Activated T-cell treated with anti-CD3 and anti-CD28 coated beads, Interleukin-2, amount 50 U/mL, for 72 hours (primary cell): Measurements from ENCODE around the gene TMA7B. TPM values are rescaled to one million over a fixed set of nuclear protein-coding genes. Genes with fewer than 3 reads are reported as not detected.
A peak's percentile ranks its signal among the peaks of the same experiment; 100 is the strongest.

Source experiments
- ATAC-seq, 2 donors: fragments of 150-1000 bp; cut with Tn5 transposase; replicated peaks in 1 of 2; 2 replicates each; pipeline ENCODE4 v1.10.0; 2021; ENCODE audit warnings: moderate library complexity in 2 of 2, mild to moderate bottlenecking in 1 of 2
- DNase-seq, 2 donors: peaks; one replicate each; pipeline ENCODE4 v3.0.0; 2021 to 2022; ENCODE audit warnings: mixed read lengths in 1 of 2
- H3K27ac Mint-ChIP-seq: one replicate; pipeline ENCODE4 v1.8.0; 2022; ENCODE audit warnings: mild to moderate bottlenecking, moderate library complexity, mixed read lengths
- H3K27me3 Mint-ChIP-seq: one replicate; pipeline ENCODE4 v1.8.0; 2022; ENCODE audit warnings: low read depth, mixed read lengths
- H3K36me3 Mint-ChIP-seq, 2 donors: one replicate each; pipeline ENCODE4 v1.8.0; 2022; ENCODE audit warnings: mixed read lengths in 2 of 2, mild to moderate bottlenecking in 1 of 2; ENCODE audit not compliant: insufficient read depth in 2 of 2
- H3K4me1 Mint-ChIP-seq: one replicate; pipeline ENCODE4 v1.8.0; 2022; ENCODE audit warnings: low read depth, mixed read lengths
- H3K4me3 Mint-ChIP-seq, 2 donors: one replicate each; pipeline ENCODE4 v1.8.0; 2022; ENCODE audit warnings: mild to moderate bottlenecking in 2 of 2, mixed read lengths in 2 of 2, moderate library complexity in 2 of 2
- H3K9me3 Mint-ChIP-seq, 2 donors: one replicate each; pipeline ENCODE4 v1.8.0; 2022; ENCODE audit warnings: mixed read lengths in 2 of 2
- total RNA-seq, 2 donors: library from RNA; stranded (reverse); gene quantifications; one replicate each; pipeline ENCODE4 v1.2.3, GENCODE V29; 2022

The TMA7B gene
- total RNA-seq, 2 donors from 2014 or later, result 1.4 to 2.5 TPM

DNA sequence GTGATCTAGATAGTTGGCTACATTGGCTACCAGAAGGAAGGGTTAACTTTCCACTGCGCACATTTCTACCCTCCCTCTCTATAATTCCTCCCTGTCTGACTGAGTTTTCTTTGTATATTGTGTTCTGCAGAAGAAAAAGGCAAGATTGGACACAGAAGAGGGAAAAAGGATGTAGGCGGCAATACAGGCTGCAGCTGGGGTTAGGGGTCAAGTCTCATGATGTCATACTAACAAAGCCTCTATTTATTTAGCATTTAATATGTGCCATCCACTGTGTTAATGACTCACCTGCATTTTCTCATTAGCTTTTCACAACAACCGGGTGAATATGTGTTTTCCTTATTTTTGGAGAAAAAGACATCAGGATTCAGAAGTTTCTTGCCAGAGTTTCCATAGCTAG lies 36.5 kb downstream of the TMA7B start:
- H3K4me1 Mint-ChIP-seq, result peaks cover 13% of the 10 kb centered on the region
- no peak overlapping the region for H3K4me3 Mint-ChIP-seq
- H3K36me3 Mint-ChIP-seq, result no peaks in the 10 kb centered on the region
- ATAC-seq (no peak), DNase-seq (no peak)
- peaks cover 36% of the 10 kb centered on the region for H3K27me3 Mint-ChIP-seq
- H3K9me3 Mint-ChIP-seq, result no peaks in the 10 kb centered on the region
- H3K27ac Mint-ChIP-seq, result no peak overlapping the region

DNA sequence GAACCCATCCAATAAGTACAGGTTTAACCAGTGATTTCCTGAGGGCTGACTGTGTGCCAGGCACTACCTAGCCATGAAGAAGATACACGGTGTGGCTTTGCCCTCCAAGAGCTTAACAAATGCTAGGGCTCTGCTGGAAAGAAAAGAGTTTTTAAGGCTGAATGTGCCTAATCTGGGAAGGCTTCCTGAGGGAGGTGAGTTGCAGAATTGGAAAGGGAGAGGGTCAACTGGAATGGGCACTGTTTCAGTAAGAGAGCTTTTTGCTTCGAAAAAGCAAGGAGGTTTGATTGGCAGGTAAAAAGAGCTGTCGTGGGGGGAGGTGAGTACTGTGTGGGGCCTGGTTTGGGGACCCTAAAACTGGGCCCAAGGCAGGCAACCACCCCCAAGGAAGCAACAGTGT lies 37.2 kb downstream of the TMA7B start:
- H3K4me3 Mint-ChIP-seq, result no peak overlapping the region
- H3K4me1 Mint-ChIP-seq, result peaks cover 13% of the 10 kb centered on the region
- peaks cover 29% of the 10 kb centered on the region for H3K27me3 Mint-ChIP-seq
- H3K36me3 Mint-ChIP-seq, result no peaks in the 10 kb centered on the region
- no peak overlapping the region for H3K27ac Mint-ChIP-seq
- H3K9me3 Mint-ChIP-seq, result no peaks in the 10 kb centered on the region
- no peak for ATAC-seq
- DNase-seq, result no peak

DNA sequence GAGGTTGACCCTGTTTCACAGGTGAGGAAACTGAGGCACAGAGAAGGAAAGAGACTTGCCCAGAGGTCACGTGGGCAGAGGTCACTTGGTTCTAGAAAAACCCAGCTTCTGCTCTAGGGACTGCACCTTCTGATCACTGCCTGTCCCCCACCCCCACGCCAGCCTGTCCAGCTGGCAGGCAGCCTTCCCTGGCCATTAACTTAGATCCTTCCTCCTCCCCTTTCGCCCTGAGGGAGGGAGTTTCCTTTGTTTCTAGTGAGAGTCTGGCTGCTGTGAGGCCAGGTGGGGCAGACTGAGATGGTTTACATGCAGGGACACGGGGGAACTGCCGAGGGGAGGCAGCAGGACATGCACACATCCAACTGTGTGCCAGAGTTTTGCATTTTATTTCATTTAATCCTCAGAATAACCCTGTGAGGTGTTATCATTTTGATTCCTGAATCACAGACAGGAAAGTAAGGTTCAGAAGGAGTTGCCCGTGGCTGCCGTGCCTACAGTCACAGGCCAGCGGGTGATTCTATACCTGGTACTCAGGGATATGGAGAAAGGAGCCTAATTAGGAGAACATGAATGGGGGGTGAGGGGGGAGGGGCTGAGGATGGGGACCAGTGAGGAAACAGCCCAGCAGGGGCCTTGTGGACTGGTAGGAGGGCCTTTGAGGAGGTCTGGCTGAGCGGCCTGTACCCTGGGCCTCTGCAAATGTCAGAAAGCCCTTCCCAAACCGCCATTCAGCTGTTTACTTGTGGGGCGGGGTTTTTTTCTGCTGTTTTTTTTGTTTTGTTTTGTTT lies 37.9 kb downstream of the TMA7B start:
- Mint-ChIP-seq H3K4me1 (peaks cover 13% of the 10 kb centered on the region), H3K27ac (no peak overlapping the region), H3K36me3 (no peaks in the 10 kb centered on the region), H3K4me3 (no peak overlapping the region), H3K27me3 (peaks cover 23% of the 10 kb centered on the region), H3K9me3 (no peaks in the 10 kb centered on the region)
- no peak for DNase-seq
- no peak for ATAC-seq

DNA sequence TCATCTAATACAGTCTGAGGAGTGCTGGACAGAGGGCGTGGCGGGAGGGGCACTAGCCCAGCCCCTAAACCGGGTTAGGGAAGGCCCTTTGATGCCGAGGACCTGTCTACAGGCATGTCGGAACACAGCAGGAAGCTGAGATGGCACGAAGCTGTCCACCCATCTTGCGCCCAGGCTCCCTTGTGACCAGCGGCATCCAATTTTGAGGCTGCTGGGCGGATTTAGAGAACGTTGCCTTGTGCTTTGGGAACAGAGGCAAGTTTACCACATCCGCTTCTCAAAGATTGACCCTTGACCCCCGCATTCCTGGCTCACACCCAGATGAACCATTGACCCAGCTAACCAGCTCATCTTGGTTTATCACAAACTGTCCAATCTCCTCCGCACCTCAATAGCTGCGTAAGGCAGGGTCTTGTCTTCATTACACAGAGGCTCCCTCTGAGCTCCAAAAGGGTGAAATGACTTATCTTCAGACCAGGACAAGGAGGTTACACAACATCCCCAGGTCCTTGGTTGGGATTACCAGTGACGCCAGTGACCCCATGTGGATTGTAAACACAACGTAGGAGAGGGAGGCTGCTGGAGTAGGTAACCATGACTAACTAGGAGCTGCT lies 39.1 kb downstream of the TMA7B start:
- ATAC-seq (no peak), DNase-seq (no peak)
- H3K4me3 Mint-ChIP-seq, result no peak overlapping the region
- H3K4me1 Mint-ChIP-seq, result peaks cover 6% of the 10 kb centered on the region
- H3K9me3 Mint-ChIP-seq, result no peaks in the 10 kb centered on the region
- peaks cover 13% of the 10 kb centered on the region for H3K27me3 Mint-ChIP-seq
- H3K27ac Mint-ChIP-seq, result no peak overlapping the region
- H3K36me3 Mint-ChIP-seq, result no peaks in the 10 kb centered on the region

DNA sequence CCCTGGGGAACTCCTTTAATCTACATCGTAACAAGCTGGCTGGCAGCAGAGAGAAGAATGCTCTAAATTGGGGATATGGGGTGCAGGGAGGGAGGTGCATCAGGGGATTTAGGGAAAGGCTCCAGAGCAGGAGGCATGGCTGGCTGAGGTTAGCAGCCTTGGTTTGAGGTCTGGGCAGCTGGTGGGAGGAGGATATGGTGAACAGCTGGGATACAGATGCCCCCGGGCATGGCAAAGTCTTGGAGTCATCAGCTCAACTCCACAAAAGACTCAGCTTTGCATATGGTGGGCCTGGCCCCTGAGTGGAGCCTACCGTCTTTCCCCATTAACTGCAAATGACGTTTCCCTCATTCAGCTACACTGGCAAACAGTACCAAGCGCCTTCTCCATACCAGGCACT lies 40.0 kb downstream of the TMA7B start:
- Mint-ChIP-seq H3K4me3 (no peak overlapping the region), H3K27me3 (peaks cover 13% of the 10 kb centered on the region), H3K27ac (no peak overlapping the region), H3K9me3 (no peaks in the 10 kb centered on the region), H3K4me1 (peaks cover 5% of the 10 kb centered on the region), H3K36me3 (no peaks in the 10 kb centered on the region)
- no peak for DNase-seq
- no peak for ATAC-seq

DNA sequence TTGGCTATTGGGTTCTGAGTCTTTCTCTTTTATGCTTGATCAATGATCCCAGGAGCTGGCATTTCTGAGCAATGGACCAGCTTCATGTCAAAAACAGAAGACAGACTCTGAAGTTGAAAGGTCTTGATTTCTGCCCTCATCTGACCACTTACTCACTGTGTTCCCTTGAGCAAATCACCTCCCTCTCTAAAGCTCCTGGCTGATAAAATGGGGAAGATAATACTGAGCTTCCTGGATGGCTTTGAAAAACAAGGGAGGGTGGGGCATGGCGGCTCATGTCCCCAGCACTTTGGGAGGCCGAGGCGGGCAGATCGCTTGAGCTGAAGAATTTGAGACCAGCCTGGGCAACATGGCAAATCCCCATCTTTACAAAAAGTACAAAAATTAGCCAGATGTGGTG lies 40.9 kb downstream of the TMA7B start:
- ATAC-seq, result no peak
- H3K27me3 Mint-ChIP-seq, result peaks cover 13% of the 10 kb centered on the region

DNA sequence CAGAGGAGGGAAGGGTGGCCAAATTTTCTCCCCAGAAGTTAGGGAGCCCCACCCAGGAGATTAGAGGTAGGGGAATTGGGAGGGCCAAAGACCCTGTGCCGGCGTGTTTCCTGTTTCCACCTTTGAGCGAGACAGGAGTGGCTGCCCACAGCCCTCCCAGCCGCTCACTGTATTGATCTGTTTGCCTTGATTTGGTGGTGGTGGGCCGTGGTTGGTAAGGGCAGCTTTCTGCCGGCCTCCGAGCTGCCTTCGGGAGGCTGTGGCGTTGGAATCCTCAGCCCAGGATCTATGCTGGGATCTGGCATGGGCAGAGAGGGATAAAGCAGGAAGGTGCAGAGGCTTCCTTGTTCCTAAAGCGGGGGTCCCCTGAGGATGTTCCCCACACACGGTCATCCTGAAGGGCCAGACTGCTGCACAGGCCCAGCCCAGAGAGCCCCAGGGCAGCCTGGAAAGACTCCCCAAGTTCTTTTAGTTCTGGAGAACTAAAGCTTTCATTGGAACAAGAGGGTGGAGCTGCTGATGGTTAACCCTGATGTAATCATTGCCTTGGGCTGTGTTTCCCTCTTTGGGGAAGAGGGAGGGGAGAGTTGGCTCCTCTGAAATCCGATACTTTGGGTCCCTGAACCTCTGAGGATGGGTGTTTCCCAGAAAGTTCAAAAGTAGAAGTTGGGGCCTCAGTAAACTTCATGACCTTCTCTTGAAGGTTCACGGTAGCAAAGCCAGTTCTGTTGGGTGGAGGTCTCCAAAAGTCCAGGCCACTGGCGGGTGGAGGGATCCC lies 41.8 kb downstream of the TMA7B start:
- no peak overlapping the region for H3K4me3 Mint-ChIP-seq
- H3K36me3 Mint-ChIP-seq, result no peaks in the 10 kb centered on the region
- H3K27me3 Mint-ChIP-seq, result peaks cover 6% of the 10 kb centered on the region
- DNase-seq (no peak), ATAC-seq (no peak)
- H3K4me1 Mint-ChIP-seq, result no peaks in the 10 kb centered on the region
- H3K9me3 Mint-ChIP-seq, result no peaks in the 10 kb centered on the region
- no peak overlapping the region for H3K27ac Mint-ChIP-seq

More for the DNA sequence above, 40.9 kb downstream of the TMA7B start:
- no peak overlapping the region for H3K27ac Mint-ChIP-seq
- no peak overlapping the region for H3K4me3 Mint-ChIP-seq
- no peak for DNase-seq
- H3K4me1 Mint-ChIP-seq, result peaks cover under 1% of the 10 kb centered on the region
- no peaks in the 10 kb centered on the region for H3K36me3 Mint-ChIP-seq
- no peaks in the 10 kb centered on the region for H3K9me3 Mint-ChIP-seq

DNA sequence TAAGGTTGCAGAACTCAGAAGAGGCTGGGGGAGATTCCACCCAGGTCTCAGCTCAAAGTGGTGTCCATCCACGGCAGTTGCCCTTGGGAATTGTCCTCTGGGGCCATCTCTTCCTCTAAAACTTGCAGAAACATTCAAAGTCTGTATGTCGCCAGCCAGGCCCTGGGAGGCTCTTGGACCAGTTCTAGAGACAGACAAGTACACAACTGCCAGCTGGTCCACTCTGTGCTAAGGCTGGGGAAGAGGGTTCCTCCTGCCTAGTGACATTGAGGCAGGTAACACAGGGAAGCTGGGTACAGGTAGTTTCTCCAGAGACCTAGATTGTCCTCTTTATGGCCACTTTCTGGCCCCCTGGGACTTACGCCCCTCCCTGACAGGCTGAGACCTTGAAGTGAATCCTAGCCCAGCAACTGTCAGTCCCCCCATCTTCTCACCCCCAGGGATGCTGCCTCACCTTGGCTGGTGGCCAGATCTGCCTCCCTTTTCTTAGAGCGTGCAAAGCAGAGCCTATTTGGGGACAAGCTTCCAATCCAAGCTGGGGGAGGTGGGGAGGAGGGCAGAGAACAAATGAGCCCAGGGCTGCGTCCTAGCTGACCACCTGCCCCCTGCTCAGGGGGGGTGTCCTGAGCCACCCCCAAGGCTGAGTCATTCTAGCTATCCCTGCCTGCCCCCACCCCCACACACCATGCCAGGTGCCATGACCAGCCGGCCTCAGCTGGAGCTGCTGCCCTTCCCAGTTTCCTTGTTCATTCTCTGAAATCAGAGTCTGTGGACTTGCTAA lies 42.9 kb downstream of the TMA7B start:
- H3K4me1 Mint-ChIP-seq, result peaks cover 2% of the 10 kb centered on the region
- H3K9me3 Mint-ChIP-seq, result no peaks in the 10 kb centered on the region
- peaks cover 7% of the 10 kb centered on the region for H3K27me3 Mint-ChIP-seq
- H3K36me3 Mint-ChIP-seq, result no peaks in the 10 kb centered on the region
- ATAC-seq, result no peak
- no peak for DNase-seq
- H3K4me3 Mint-ChIP-seq, result no peak overlapping the region
- no peak overlapping the region for H3K27ac Mint-ChIP-seq

DNA sequence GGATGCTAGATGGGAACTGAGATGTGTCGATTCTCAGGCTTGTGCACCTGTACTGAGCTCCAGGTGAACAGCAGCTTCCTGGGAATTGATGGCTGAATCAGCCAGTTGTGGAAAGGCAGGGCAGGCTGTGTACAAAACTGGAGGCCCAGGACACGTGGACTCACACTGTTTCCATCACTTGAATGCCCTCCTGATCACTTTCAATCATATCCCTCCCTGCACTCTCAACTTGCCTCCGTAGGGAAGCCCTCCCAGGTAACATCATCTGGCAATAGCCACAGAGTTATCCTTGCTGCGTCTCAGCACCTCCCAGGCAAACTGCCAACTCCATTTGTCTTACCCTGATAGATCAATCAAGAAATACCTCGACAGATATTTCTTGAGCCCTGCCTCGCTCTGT lies 44.6 kb downstream of the TMA7B start:
- no peak overlapping the region for H3K4me3 Mint-ChIP-seq
- no peaks in the 10 kb centered on the region for H3K36me3 Mint-ChIP-seq
- DNase-seq, result no peak
- H3K9me3 Mint-ChIP-seq, result no peaks in the 10 kb centered on the region
- no peak for ATAC-seq
- H3K27me3 Mint-ChIP-seq, result peaks cover 14% of the 10 kb centered on the region
- no peak overlapping the region for H3K27ac Mint-ChIP-seq
- H3K4me1 Mint-ChIP-seq, result peaks cover 15% of the 10 kb centered on the region

DNA sequence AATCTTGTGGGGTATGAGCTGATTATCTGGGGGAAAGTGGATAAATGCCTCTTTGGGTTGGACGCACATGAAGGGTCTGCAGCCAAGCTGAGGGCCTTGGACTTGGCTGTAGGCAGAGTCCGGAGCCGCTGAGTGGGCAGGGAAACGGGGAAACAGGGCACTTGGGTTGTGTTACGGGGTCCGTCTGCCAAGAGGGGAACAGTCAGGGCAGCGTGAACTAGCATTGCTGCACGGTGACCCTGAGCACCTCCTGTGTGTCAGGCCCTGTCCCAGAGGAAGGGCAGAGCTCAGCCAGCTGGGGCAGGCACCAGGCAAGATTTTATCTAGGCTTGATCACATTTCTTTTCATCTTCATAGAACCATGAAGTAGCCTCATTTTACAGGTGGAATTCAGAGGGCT lies 46.4 kb downstream of the TMA7B start:
- DNase-seq (no peak), ATAC-seq (no peak)
- H3K27me3 Mint-ChIP-seq, result peaks cover 14% of the 10 kb centered on the region
- H3K27ac Mint-ChIP-seq, result no peak overlapping the region
- H3K36me3 Mint-ChIP-seq, result no peaks in the 10 kb centered on the region
- H3K4me1 Mint-ChIP-seq, result peaks cover 24% of the 10 kb centered on the region
- no peaks in the 10 kb centered on the region for H3K9me3 Mint-ChIP-seq
- H3K4me3 Mint-ChIP-seq, result no peak overlapping the region

DNA sequence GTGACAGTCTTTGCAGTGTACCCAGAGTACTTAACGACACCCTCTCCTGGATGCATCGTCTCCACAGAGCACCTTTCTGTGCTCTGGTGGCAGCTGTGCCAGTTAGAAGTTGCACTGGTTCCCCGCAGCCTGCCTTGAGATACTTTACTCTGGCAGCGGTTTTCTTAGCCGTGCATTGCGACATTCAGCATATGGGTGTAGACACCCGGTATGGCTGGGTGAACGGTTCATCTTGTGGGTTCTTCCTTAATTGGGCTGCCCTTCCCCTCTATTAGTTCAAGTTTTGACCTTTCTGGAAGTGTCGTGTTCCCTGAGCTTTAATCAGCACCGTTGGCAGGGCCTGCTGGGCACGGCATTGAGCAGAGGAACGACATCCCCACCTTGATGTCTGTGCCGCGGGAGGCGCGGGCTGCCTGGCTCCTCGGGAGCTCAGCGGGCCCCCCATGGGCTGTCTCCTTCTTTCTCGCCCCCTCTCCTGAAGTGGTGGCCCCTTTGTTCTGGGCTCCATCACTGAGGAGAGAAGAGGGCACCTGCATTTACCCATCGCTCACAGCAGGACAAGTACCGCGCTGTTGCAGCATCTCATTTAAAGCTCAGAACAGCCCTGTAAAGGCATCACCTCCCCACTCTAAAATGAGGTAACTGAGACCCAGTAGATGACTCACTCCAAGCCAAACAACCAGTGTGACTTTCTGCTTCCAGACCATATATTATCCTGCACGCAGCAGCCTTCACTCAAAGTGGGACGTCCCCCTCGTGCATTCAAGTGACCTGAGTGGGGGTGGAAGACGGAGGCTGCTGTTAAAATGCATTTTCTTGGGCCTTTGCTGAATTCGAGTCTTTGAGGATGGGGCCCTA lies 47.9 kb downstream of the TMA7B start:
- Mint-ChIP-seq H3K36me3 (no peaks in the 10 kb centered on the region), H3K4me1 (peaks cover 26% of the 10 kb centered on the region), H3K4me3 (no peak overlapping the region), H3K27ac (no peak overlapping the region), H3K27me3 (peaks cover 14% of the 10 kb centered on the region), H3K9me3 (no peaks in the 10 kb centered on the region)
- DNase-seq (no peak), ATAC-seq (peak in 1 of 2 donors; percentile 37)

DNA sequence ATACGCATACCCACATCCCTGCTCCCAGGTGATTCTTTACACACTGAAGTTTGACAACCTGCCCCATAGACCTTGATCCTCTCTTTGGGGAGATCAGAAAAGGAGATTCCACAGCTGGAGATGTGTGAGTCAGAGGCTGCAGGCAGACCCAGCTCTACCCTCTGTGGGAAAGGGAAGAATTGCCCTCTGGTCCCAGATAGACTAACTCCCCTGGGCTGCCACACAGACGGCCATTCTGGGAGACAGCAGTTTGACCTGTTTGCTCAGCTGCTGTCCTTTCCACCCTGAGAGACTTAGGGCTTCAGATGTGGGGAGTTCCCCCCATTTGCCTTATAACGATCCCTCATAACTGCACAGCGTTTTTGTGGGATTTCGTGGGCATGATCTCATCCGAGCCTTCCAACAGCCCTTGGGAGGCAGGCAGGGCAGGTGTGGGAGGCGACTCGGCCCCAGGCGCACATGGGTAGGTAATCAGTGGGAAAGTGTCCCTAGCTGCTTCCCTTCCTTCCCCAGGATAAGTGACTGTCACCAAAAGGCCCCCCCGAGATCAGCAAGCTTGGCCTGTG lies 48.6 kb downstream of the TMA7B start:
- H3K4me3 Mint-ChIP-seq, result no peak overlapping the region
- H3K9me3 Mint-ChIP-seq, result no peaks in the 10 kb centered on the region
- ATAC-seq, result no peak
- no peak overlapping the region for H3K27ac Mint-ChIP-seq
- H3K36me3 Mint-ChIP-seq, result no peaks in the 10 kb centered on the region
- H3K27me3 Mint-ChIP-seq, result peaks cover 14% of the 10 kb centered on the region
- no peak for DNase-seq
- peaks cover 26% of the 10 kb centered on the region for H3K4me1 Mint-ChIP-seq
